IPS DF 19.7 (cell line): ENCODE data around the gene MYO7B.

ENCODE experiments used
- DNase-seq: peaks from one replicate; pipeline ENCODE4 v3.0.0-alpha.2; 2013; ENCODE audit warnings: low read depth, low spot score

The MYO7B gene

GRCh38 chr2:127648321-127648720, 112.8 kb downstream of the MYO7B start:
- no peak for DNase-seq

GRCh38 chr2:127649100-127649611, 113.7 kb downstream of the MYO7B start:
- DNase-seq: no peak

GRCh38 chr2:127649684-127650040, 114.2 kb downstream of the MYO7B start:
- peak; percentile 48 for DNase-seq

GRCh38 chr2:127650041-127650784, 114.7 kb downstream of the MYO7B start:
- DNase-seq: no peak

- no peak for DNase-seq
Observed at GRCh38 chr2:127650785-127651380, 115.4 kb downstream of the MYO7B start.

- DNase-seq: no peak
Observed at GRCh38 chr2:127651381-127651809, 115.9 kb downstream of the MYO7B start.

- no peak for DNase-seq
Observed at GRCh38 chr2:127651971-127652550, 116.6 kb downstream of the MYO7B start.

GRCh38 chr2:127652786-127653357, 117.4 kb downstream of the MYO7B start:
- no peak for DNase-seq

GRCh38 chr2:127653421-127654083, 118.1 kb downstream of the MYO7B start:
- no peak for DNase-seq

- DNase-seq: no peak
Observed at GRCh38 chr2:127654084-127654837, 118.8 kb downstream of the MYO7B start.

GRCh38 chr2:127654838-127655175, 119.3 kb downstream of the MYO7B start:
- no peak for DNase-seq

GRCh38 chr2:127655209-127656073, 120.0 kb downstream of the MYO7B start:
- DNase-seq: no peak

- no peak for DNase-seq
Observed at GRCh38 chr2:127656569-127657231, 121.2 kb downstream of the MYO7B start.

- DNase-seq: no peak
Observed at GRCh38 chr2:127657232-127657595, 121.7 kb downstream of the MYO7B start.

GRCh38 chr2:127658146-127658545, 122.7 kb downstream of the MYO7B start:
- no peak for DNase-seq

- DNase-seq: no peak
Observed at GRCh38 chr2:127658641-127659407, 123.3 kb downstream of the MYO7B start.

- DNase-seq: no peak
Observed at GRCh38 chr2:127659408-127660290, 124.2 kb downstream of the MYO7B start.

- DNase-seq: no peak
Observed at GRCh38 chr2:127660291-127660578, 124.8 kb downstream of the MYO7B start.
